Endothelial cell of umbilical vein (primary cell): Measurements from ENCODE around the gene NCEH1. TPM values are rescaled to one million over a fixed set of nuclear protein-coding genes. Genes with fewer than 3 reads are reported as not detected.

Source experiments
- BruUV-seq: library from RNA; stranded (reverse); fragments of 400-500 nt; replicated peaks from 2 replicates; lab custom pipeline; 2021; lab: Mats Ljungman, UMichigan
- CTCF ChIA-PET: fragments of 300-600, 350-600 bp; sonication (Branson Sonifier 250); formaldehyde crosslinking; loops from one replicate; lab custom pipeline; 2021; ENCODE audit warnings: antibody characterized with exemption, inconsistent platforms; lab: Charles Lee
- POLR2A ChIA-PET: fragments of 300-600, 350-600 bp; sonication (Branson Sonifier 250); formaldehyde crosslinking; loops from one replicate; lab custom pipeline; 2021; ENCODE audit warnings: antibody characterized with exemption, inconsistent platforms; lab: Charles Lee
- DNase-seq: peaks from one replicate; pipeline ENCODE4 v3.0.0-alpha.2; 2011; ENCODE audit warnings: low read depth, low spot score
- FAIRE-seq: peaks from 2 replicates; lab custom pipeline; 2011; peaks lifted over from hg19 to GRCh38; lab: Jason Lieb, UNC
- H2AFZ ChIP-seq: 2 replicates; pipeline ENCODE4 v1.6.0; 2012; ENCODE audit warnings: low read depth, low read length, control low read depth, inconsistent platforms
- H3K27ac ChIP-seq: 2 replicates; pipeline ENCODE4 v1.5.1; 2011; ENCODE audit warnings: low read depth, mild to moderate bottlenecking, control low read depth, low read length, moderate library complexity; ENCODE audit not compliant: insufficient read depth
- H3K27me3 ChIP-seq, 2 experiments: 2 replicates each; pipeline versions ENCODE4 v1.6.0 to v1.6.1; 2011; ENCODE audit warnings: low read length in 2 of 2, mixed read lengths in 1 of 2; ENCODE audit not compliant: control insufficient read depth in 2 of 2, insufficient read depth in 2 of 2
- H3K36me3 ChIP-seq, 2 experiments: 2 replicates in 1 of 2; 3 replicates in 1 of 2; pipeline ENCODE4 v1.5.1; 2011; ENCODE audit warnings: low read length in 2 of 2, mild to moderate bottlenecking in 1 of 2, moderate library complexity in 1 of 2; ENCODE audit not compliant: control insufficient read depth in 2 of 2, insufficient read depth in 2 of 2; ENCODE audit errors: extremely low read depth in 1 of 2
- H3K4me1 ChIP-seq: 3 replicates; pipeline ENCODE4 v1.5.1; 2011; ENCODE audit warnings: mild to moderate bottlenecking, low read length; ENCODE audit not compliant: control insufficient read depth, insufficient read depth; ENCODE audit errors: extremely low read depth
- H3K4me2 ChIP-seq: 2 replicates; pipeline ENCODE4 v1.6.1; 2011; ENCODE audit warnings: low read length, control low read depth, mixed read lengths; ENCODE audit not compliant: insufficient read depth
- H3K4me3 ChIP-seq, 3 experiments: fragments of 200-600 bp in 1 of 3; sonication (generic), shearing (Covaris generic) in 1 of 3; replicated peaks in 1 of 3; 2 replicates each; pipeline ENCODE4 v1.5.1; 2011 to 2016; ENCODE audit warnings: control low read depth in 3 of 3, low read length in 3 of 3, mild to moderate bottlenecking in 2 of 3, inconsistent platforms in 1 of 3, low read depth in 1 of 3, moderate library complexity in 1 of 3; ENCODE audit not compliant: insufficient read depth in 1 of 3
- H3K79me2 ChIP-seq: 2 replicates; pipeline ENCODE4 v1.6.0; 2012; ENCODE audit warnings: low read length, inconsistent platforms; ENCODE audit not compliant: control insufficient read depth, insufficient read depth
- H3K9ac ChIP-seq: replicated peaks from 2 replicates; pipeline ENCODE3; 2011; ENCODE audit warnings: low read length, control low read depth; ENCODE audit not compliant: insufficient read depth; ENCODE audit errors: extremely low read depth
- H3K9me1 ChIP-seq: replicated peaks from 3 replicates; pipeline ENCODE4 v1.6.0; 2011; ENCODE audit warnings: mild to moderate bottlenecking, low read length; ENCODE audit not compliant: control insufficient read depth, insufficient read depth; ENCODE audit errors: extremely low read depth
- H3K9me3 ChIP-seq: replicated peaks from 2 replicates; pipeline ENCODE4 v1.5.1; 2012; ENCODE audit warnings: low read length, inconsistent platforms; ENCODE audit not compliant: control insufficient read depth, insufficient read depth
- H4K20me1 ChIP-seq: replicated peaks from 2 replicates; pipeline ENCODE3; 2011; ENCODE audit warnings: mild to moderate bottlenecking, low read length; ENCODE audit not compliant: control insufficient read depth, insufficient read depth; ENCODE audit errors: extremely low read depth
- CTCF ChIP-seq, 2 donors: IDR thresholded peaks; 1 replicate in 1 of 2; 2 replicates in 1 of 2; pipeline ENCODE4 v1.5.1; 2011; ENCODE audit warnings: low read length in 2 of 2, mild to moderate bottlenecking in 2 of 2, moderate library complexity in 2 of 2, control low read depth in 1 of 2, inconsistent platforms in 1 of 2, low read depth in 1 of 2; ENCODE audit not compliant: insufficient read depth in 1 of 2; ENCODE audit errors: extremely low read depth in 1 of 2
- EZH2 ChIP-seq: IDR thresholded peaks from 2 replicates; pipeline ENCODE4 v1.6.1; 2012; ENCODE audit warnings: borderline replicate concordance, low read depth, mild to moderate bottlenecking, moderate library complexity, low read length, inconsistent platforms; ENCODE audit not compliant: severe bottlenecking
- FOS ChIP-seq: IDR thresholded peaks from 2 replicates; pipeline ENCODE4 v1.6.1; 2011; ENCODE audit warnings: mild to moderate bottlenecking, low read length, moderate library complexity, borderline replicate concordance; ENCODE audit not compliant: insufficient read depth
- GATA2 ChIP-seq: IDR thresholded peaks from 2 replicates; pipeline ENCODE4 v1.7.0; 2011; ENCODE audit warnings: low read depth, mild to moderate bottlenecking, moderate library complexity, mixed read lengths, low read length; ENCODE audit not compliant: insufficient read length, insufficient read depth
- JUN ChIP-seq: IDR thresholded peaks from 2 replicates; pipeline ENCODE4 v1.6.1; 2011; ENCODE audit warnings: borderline replicate concordance, low read depth; ENCODE audit not compliant: insufficient read length, insufficient read depth
- MAX ChIP-seq: IDR thresholded peaks from 2 replicates; pipeline ENCODE4 v1.6.1; 2011; ENCODE audit not compliant: insufficient read depth, insufficient read length
- MYC ChIP-seq: IDR thresholded peaks from one replicate; pipeline ENCODE4 v1.6.1; 2011; ENCODE audit warnings: mild to moderate bottlenecking, low read depth, low read length
- POLR2A ChIP-seq: IDR thresholded peaks from 2 replicates; pipeline ENCODE4 v1.6.1; 2012; ENCODE audit warnings: low read depth, mild to moderate bottlenecking, control low read depth, low read length
- POLR2AphosphoS5 ChIP-seq: IDR thresholded peaks from 2 replicates; pipeline ENCODE4 v1.6.1; 2012; ENCODE audit warnings: low read depth, mild to moderate bottlenecking, control low read depth, low read length, moderate library complexity; ENCODE audit not compliant: insufficient read depth
- dilution Hi-C: fragments of 300-500 bp; cut with MboI; formaldehyde crosslinking; loops from one replicate; pipeline ENCODE4 v1.15.0; 2019; ENCODE audit warnings: low sequenced_read_pairs; ENCODE audit not compliant: extremely low pct_ligation_motif_present
- intact Hi-C: fragments of 100-400 bp; cut with micrococcal nuclease; formaldehyde crosslinking; loops from one replicate; pipeline ENCODE4 v1.10.0; 2022
- polyA plus RNA-seq, 4 experiments: library from polyadenylated mRNA; depleted of rRNA in 3 of 4; stranded (reverse) in 3 of 4; unstranded in 1 of 4; fragments of >200 nt; gene quantifications; 2 replicates each; pipeline versions ENCODE4 v1.2.1 to v1.2.3, GENCODE V29; 2011 to 2012; ENCODE audit warnings: missing spikeins in 1 of 4
- total RNA-seq: library from RNA; stranded (reverse); gene quantifications from 2 replicates; pipeline ENCODE4 v1.2.3, GENCODE V29; 2021

NCEH1 gene
- total and polyA plus RNA-seq, 2 donors (not counting 3 experiments of a cell fraction or from before 2014, with no cell fraction given) = 10.0 to 20.3 TPM

GRCh38 chr3:172696357-172696756 is 14.5 kb downstream of the NCEH1 start:
- no peaks in the 10 kb centered on the region for H3K27me3 ChIP-seq
- H3K79me2 ChIP-seq = peaks cover 74% of the 10 kb centered on the region
- H3K4me2 ChIP-seq = no peak overlapping the region
- intact Hi-C loops (no loop called here), dilution Hi-C loops (no loop called here)
- ChIA-PET POLR2A (no interaction called here), CTCF (interaction anchor here (1.0 to 2.3 kb wide), 5 partner anchors 14 to 235 kb away, joined by 3 to 7 read pairs (median 5); partner anchors contain the start of gene NCEH1)
- H3K9me3 ChIP-seq = no peaks in the 10 kb centered on the region
- BruUV-seq = no TSS peak
- no peak for DNase-seq
- no peaks in the 10 kb centered on the region for H3K36me3 ChIP-seq
- no peak overlapping the region for H2AFZ ChIP-seq
- H3K4me1 ChIP-seq = peaks cover 8% of the 10 kb centered on the region
- peak; percentile 33 for FAIRE-seq
- H3K27ac ChIP-seq = no peak overlapping the region
- H3K9ac ChIP-seq = no peak overlapping the region
- H3K9me1 ChIP-seq = no peaks in the 10 kb centered on the region
- no peaks in the 10 kb centered on the region for H4K20me1 ChIP-seq
- H3K4me3 ChIP-seq = no peak overlapping the region
- TF ChIP-seq JUN (no peak), MYC (no peak), FOS (no peak), POLR2AphosphoS5 (no peak), GATA2 (no peak), POLR2A (no peak), MAX (no peak), CTCF (IDR thresholded peaks at IDR 0.05; ENCODE audit: extremely low read depth in 1 of 2, insufficient read depth in 1 of 2, low read depth in 1 of 2, low read length in 2 of 2) (no peak), EZH2 (no peak)
